GM21390 (cell line): ENCODE measurements around the gene OVCA2.

Experiments used
- ATAC-seq: cut with Tn5 transposase; IDR thresholded peaks from one replicate; pipeline ENCODE4 v1.9.1; 2021; ENCODE audit not compliant: unreplicated experiment

The OVCA2 gene

DNA sequence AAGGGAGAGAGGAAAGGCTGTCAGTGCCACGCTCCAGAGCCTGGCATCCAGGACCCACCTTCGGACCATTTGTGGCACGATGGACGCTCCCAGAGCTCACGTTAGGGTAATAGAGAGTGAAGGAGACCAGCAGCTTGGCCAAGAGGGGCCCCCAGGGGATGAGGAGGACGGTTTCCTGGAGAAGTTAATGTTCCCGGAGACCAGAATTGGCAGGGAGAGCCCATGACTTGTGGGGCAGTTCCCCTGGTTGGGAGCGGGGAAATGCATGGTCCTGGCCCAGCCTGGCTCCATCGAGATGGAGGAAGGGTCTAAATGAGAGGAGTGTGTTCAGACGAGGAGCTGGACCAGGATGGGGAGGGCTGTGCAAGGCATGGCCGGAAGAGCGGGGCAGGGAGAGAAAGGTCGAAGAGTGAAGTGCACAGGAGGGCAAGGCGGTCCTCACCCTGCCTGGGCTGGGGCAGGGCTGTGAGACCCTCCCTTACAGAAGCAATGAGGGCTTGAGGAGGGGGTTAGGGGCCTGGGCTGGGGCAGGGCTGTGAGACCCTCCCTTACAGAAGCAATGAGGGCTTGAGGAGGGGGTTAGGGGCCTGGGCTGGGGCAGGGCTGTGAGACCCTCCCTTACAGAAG is 10.2 kb downstream of the OVCA2 start:
- ATAC-seq: no peak

DNA sequence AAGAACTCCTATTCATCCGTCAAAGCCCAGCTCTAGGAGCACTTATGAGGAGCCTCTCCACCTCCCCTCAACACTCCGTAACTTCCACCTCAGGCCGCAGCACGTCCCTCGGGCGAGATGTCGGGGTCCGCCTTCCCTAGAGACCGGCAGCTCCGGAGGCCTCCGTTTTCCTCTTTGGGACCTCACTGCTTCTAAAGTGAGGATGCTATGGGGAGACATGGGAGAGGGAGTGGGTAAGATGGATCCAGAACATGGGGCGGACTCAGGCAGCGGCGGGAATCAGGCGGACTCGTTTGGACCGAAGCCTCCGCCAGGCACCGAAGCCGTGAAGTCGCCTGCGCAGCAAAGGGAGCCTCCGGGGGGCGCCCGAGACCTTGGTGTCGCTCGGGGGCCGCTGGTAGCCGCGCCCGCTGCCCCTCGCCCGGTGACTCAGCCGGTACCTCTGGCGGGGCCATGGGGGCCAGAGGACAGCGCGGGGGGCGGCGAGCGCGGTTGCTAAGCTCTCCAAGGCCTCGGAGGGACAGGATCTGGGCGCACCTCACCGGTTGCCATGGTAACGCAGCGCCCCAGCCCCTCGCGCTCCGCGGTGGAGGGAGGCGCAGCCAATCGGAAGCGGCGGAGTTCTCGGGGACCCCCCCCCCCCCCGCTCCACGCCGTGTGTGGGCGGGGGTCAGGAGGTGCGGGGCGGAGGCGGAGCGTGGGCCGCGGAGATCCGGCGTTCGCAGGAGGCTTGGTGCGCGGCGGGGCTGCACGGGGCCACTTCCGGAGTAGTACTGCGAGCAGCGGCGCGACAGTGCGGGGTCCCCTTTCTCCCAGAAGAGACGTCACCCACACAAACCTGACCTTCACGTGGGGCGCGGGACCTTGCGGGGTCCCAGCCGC is 11.8 kb downstream of the OVCA2 start:
- ATAC-seq: no peak

GRCh38 chr17:2054262-2054511 is 12.4 kb downstream of the OVCA2 start:
- no peak for ATAC-seq

GRCh38 chr17:2054512-2055291 is 12.9 kb downstream of the OVCA2 start, which contains the start of gene HIC1:
Gene HIC1, plus strand, starts transcription at chr17:2055103. Its CDS starts 1,588 bp downstream, at chr17:2056691.
- no peak for ATAC-seq

DNA sequence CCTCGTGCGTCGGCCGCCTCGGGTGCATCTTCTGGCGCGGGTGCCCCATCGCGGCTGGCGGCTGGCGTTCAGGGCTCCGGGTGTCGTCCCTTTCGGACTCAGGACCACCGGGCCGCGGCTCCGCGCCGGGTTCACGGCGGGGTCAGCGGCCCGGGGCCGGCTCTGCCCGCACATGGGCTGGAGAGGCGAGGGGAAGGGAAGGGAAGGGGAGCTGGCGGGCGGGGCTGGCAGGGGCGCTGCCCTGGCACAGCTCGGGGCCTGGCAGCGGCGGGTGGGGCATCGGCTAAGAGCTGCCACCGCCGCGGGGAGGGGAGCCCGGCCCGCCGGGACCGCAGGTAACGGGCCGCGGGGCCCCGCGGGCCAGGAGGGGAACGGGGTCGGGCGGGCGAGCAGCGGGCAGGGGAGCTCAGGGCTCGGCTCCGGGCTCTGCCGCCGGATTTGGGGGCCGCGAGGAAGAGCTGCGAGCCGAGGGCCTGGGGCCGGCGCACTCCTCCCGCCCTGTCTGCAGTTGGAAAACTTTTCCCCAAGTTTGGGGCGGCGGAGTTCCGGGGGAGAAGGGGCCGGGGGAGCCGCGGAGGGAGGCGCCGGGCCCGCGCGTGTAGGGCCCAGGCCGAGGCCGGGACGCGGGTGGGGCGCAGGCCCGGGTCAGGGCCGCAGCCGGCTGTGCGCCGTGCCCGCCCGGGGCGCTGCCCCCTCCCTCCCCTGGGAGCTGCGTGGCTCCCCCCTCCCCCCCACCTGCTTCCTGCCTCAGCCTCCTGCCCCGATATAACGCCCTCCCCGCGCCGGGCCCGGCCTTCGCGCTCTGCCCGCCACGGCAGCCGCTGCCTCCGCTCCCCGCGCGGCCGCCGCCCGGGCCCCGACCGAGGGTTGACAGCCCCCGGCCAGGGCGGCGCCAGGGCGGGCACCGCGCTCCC is 13.7 kb downstream of the OVCA2 start:
- ATAC-seq: no peak

- no peak for ATAC-seq
Measured at GRCh38 chr17:2056206-2057174, 14.7 kb downstream of the OVCA2 start.

DNA sequence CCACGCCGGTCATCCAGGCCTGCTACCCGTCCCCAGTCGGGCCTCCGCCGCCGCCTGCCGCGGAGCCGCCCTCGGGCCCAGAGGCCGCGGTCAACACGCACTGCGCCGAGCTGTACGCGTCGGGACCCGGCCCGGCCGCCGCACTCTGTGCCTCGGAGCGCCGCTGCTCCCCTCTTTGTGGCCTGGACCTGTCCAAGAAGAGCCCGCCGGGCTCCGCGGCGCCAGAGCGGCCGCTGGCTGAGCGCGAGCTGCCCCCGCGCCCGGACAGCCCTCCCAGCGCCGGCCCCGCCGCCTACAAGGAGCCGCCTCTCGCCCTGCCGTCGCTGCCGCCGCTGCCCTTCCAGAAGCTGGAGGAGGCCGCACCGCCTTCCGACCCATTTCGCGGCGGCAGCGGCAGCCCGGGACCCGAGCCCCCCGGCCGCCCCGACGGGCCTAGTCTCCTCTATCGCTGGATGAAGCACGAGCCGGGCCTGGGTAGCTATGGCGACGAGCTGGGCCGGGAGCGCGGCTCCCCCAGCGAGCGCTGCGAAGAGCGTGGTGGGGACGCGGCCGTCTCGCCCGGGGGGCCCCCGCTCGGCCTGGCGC is 15.4 kb downstream of the OVCA2 start:
- ATAC-seq: no peak

DNA sequence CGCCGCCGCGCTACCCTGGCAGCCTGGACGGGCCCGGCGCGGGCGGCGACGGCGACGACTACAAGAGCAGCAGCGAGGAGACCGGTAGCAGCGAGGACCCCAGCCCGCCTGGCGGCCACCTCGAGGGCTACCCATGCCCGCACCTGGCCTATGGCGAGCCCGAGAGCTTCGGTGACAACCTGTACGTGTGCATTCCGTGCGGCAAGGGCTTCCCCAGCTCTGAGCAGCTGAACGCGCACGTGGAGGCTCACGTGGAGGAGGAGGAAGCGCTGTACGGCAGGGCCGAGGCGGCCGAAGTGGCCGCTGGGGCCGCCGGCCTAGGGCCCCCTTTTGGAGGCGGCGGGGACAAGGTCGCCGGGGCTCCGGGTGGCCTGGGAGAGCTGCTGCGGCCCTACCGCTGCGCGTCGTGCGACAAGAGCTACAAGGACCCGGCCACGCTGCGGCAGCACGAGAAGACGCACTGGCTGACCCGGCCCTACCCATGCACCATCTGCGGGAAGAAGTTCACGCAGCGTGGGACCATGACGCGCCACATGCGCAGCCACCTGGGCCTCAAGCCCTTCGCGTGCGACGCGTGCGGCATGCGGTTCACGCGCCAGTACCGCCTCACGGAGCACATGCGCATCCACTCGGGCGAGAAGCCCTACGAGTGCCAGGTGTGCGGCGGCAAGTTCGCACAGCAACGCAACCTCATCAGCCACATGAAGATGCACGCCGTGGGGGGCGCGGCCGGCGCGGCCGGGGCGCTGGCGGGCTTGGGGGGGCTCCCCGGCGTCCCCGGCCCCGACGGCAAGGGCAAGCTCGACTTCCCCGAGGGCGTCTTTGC is 16.2 kb downstream of the OVCA2 start:
- ATAC-seq: no peak

- no peak for ATAC-seq
Measured at GRCh38 chr17:2058586-2059546, 17.0 kb downstream of the OVCA2 start.

DNA sequence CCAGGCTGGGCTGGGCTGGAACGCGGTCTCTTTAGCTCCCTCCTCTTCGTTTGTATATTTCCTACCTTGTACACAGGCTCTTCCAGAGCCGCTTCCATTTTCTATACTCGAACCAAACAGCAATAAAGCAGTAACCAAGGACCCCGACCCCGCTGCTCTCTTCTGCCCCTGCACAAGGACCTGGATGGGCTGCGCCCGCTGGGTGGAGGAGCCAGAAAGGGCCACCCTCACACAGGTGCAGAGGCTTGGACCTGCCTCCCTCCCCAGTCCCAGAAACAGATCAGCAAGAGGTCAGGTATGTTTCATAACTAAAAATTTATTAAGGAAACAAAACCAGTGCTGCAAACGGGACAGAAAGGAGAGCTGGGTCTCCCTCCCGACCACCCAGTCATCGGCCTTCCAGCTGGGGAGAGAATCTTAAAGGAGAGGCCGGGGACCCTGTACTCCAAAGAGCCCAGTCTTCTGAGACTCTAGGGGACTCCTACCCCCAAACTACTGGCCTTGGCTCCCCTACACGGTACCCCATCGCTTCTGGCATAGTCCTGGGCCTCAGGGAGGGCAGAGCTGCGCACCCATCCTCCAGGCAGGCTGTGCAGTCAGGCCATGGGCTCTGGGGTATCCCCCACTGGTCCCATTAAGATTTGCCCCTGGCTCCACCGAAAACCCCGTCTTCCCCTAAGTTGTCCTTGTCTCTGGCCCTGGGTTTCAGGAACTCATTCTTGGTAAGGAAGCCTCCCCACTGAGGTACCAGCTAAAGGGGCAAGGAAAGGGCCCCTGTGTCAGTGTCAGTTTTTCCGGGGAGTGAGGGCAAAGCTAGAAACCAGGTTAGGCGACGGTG is 17.9 kb downstream of the OVCA2 start:
- ATAC-seq: no peak

DNA sequence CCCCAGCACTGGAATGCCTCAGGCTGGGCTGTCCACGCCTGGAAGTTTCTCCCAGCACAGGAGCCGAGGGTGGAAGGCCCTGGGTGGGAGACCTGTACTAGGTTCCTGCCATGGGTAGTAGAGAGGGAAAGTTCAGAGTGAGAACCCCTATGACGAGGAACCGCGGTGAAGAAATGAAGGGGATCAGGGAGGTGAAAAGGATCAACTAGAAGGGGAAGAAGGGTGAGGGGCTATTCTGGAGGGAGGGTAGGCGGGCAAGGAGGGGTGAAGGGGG is 18.5 kb downstream of the OVCA2 start:
- no peak for ATAC-seq

GRCh38 chr17:2060681-2061440 is 19.0 kb downstream of the OVCA2 start:
- no peak for ATAC-seq

- ATAC-seq: no peak
Measured at GRCh38 chr17:2061441-2061958, 19.7 kb downstream of the OVCA2 start.

GRCh38 chr17:2062571-2063183 is 20.9 kb downstream of the OVCA2 start:
- ATAC-seq: no peak
